ENCODE data around the gene ZMIZ2. TPM values are rescaled to one million over a fixed set of nuclear protein-coding genes. Genes with fewer than 3 reads are reported as not detected.
A peak's percentile ranks its signal among the peaks of the same experiment; 100 is the strongest.
"Not testable (repeated sequence)": the region's sequence is repeated elsewhere in the genome, so short reads cannot be mapped to it uniquely, and the experiment has no call there.

ZMIZ2 gene
- total RNA-seq, 1 donor from 2014 or later, result 62.7 TPM

DNA sequence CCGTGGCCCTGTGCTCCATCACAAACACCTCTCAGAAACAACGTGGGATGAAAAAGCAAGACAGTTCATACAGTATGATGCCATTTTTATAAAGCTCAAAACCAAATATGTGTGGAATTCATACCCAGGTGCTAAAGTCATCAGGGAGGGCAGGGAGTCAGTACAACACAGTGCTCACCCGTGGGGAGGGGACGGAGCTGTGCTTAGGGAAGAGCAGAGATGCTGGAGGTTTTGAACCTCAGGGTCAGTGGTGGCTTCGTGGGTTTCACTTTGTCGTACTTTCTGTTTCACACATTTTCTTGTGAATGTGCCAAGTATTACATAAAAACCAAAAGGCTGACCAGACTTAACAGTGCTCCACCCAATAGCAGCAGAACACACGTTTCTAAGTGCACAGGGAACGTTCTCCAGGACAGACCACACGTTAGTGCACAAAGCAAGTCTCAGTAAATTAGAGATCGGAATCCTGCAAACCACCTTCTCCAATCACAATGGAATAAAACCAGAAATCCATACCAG, 21.2 kb downstream of the ZMIZ2 start:
- no peaks in the 10 kb centered on the region for H3K9me3 ChIP-seq (replicated peaks)
- H3K4me3 ChIP-seq, result peak overlapping the region; percentile 7
- peak overlapping the region; percentile 81 for H3K27ac ChIP-seq (replicated peaks)
- no peaks in the 10 kb centered on the region for H3K27me3 ChIP-seq (ENCODE audit: low read depth)
- peaks cover 41% of the 10 kb centered on the region for H3K4me1 ChIP-seq
- H3K36me3 ChIP-seq, result peaks cover 29% of the 10 kb centered on the region
- intact Hi-C loops (cut with micrococcal nuclease), result no loop called here
- TF ChIP-seq, protein P1, sequence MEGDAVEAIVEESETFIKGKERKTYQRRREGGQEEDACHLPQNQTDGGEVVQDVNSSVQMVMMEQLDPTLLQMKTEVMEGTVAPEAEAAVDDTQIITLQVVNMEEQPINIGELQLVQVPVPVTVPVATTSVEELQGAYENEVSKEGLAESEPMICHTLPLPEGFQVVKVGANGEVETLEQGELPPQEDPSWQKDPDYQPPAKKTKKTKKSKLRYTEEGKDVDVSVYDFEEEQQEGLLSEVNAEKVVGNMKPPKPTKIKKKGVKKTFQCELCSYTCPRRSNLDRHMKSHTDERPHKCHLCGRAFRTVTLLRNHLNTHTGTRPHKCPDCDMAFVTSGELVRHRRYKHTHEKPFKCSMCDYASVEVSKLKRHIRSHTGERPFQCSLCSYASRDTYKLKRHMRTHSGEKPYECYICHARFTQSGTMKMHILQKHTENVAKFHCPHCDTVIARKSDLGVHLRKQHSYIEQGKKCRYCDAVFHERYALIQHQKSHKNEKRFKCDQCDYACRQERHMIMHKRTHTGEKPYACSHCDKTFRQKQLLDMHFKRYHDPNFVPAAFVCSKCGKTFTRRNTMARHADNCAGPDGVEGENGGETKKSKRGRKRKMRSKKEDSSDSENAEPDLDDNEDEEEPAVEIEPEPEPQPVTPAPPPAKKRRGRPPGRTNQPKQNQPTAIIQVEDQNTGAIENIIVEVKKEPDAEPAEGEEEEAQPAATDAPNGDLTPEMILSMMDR (IDR thresholded peaks at IDR 0.05; ENCODE audit: borderline replicate concordance), result no peak
- DNase-seq, result no peak

DNA sequence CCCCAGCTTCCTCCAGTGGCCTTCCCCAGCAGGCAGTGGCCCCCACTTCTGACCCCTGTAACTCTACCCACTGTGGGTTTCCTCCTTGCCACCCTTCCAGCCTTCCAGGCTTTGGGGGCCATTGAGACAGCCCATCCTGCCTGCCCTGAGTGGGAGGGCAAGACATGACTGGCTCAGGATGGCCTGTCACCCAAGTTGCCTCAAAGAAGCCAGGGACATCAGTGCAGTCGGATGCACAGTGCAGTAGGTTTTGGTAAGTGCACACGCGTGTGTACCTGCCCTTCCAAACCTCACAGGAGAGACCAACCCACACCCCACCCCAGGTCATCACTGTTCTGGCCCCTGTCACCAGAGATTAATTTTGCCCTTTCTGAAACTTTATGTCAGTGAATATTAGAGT, 22.7 kb downstream of the ZMIZ2 start:
- intact Hi-C loops (cut with micrococcal nuclease), result no loop called here
- no peak overlapping the region for H3K4me3 ChIP-seq
- H3K27ac ChIP-seq (replicated peaks), result no peak overlapping the region
- H3K4me1 ChIP-seq, result peaks cover 41% of the 10 kb centered on the region
- TF ChIP-seq, protein P1 (IDR thresholded peaks at IDR 0.05; ENCODE audit: borderline replicate concordance), result no peak
- no peaks in the 10 kb centered on the region for H3K9me3 ChIP-seq (replicated peaks)
- H3K27me3 ChIP-seq (ENCODE audit: low read depth), result no peaks in the 10 kb centered on the region
- no peak for DNase-seq
- peaks cover 13% of the 10 kb centered on the region for H3K36me3 ChIP-seq

DNA sequence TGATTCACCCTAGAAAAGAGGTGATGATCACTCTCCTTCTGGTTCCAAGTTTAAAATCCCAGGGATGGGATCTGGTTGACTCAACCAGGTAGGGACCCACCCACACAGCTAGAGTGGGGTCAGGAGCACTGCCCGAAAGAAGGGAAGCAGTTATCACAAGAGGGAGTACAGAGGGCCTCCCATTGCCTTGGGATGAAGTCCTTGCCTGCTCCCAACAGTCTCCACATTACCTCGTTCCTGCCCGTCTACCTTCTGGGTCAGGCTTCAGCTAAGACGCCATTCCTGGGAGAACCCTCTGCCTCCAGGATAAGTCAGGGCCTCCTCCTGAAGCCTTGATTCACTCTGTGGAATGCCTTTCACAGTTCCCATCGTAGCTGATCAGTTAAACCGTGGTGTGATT, 23.8 kb downstream of the ZMIZ2 start:
- Histone ChIP-seq H3K4me1 (peaks cover 36% of the 10 kb centered on the region), H3K27ac (replicated peaks) (no peak overlapping the region), H3K9me3 (replicated peaks) (no peaks in the 10 kb centered on the region), H3K36me3 (peaks cover 4% of the 10 kb centered on the region), H3K4me3 (no peak overlapping the region), H3K27me3 (ENCODE audit: low read depth) (no peaks in the 10 kb centered on the region)
- DNase-seq, result no peak
- TF ChIP-seq, protein P1 (IDR thresholded peaks at IDR 0.05; ENCODE audit: borderline replicate concordance), result no peak
- intact Hi-C loops (cut with micrococcal nuclease), result no loop called here

DNA sequence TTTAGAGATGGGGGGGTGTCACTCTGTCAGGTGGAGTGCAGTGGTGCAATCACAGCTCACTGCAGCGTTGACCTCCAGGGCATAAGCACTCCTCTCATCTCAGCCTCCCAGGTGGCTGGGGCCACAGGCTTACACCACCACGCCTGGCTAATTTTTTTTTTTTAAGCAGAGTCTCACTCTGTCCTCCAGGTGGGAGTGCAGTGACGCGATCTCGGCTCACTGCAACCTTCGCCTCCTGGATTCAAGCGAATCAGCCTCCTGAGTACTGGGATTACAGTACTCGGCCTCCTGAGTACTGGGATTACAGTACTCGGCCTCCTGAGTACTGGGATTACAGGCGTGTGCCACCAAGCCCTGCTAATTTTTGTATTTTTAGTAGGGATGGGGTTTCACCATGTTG, 24.2 kb downstream of the ZMIZ2 start:
- no peaks in the 10 kb centered on the region for H3K27me3 ChIP-seq (ENCODE audit: low read depth)
- no peak overlapping the region for H3K27ac ChIP-seq (replicated peaks)
- H3K9me3 ChIP-seq (replicated peaks), result no peaks in the 10 kb centered on the region
- DNase-seq, result no peak
- TF ChIP-seq, protein P1 (IDR thresholded peaks at IDR 0.05; ENCODE audit: borderline replicate concordance), result no peak
- no peak overlapping the region for H3K4me3 ChIP-seq
- H3K36me3 ChIP-seq, result no peaks in the 10 kb centered on the region
- intact Hi-C loops (cut with micrococcal nuclease), result no loop called here
- peaks cover 31% of the 10 kb centered on the region for H3K4me1 ChIP-seq

DNA sequence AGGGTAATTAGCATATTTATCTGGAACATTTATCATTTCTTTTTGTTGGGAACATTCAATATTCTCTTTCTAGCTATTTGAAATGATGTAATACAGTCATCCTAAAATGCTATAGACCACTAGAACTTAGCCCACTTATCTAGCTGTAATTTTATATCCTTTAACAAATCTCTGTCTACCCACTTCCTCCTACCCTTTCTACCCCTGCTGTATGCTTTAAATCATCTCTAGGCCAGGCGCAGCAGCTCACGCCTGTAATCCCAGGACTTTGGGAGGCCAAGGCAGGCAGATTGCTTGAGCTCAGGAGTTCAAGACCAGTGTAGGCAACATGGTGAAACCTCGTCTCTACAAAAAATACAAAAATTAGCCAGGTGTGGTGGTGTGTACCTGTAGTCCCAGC, 25.8 kb downstream of the ZMIZ2 start:
- H3K4me3 ChIP-seq; H3K27ac ChIP-seq (replicated peaks); intact Hi-C loops (cut with micrococcal nuclease); H3K9me3 ChIP-seq (replicated peaks); DNase-seq; H3K36me3 ChIP-seq; H3K27me3 ChIP-seq (ENCODE audit: low read depth): not testable (repeated sequence)
- H3K4me1 ChIP-seq, result peaks cover 15% of the 10 kb centered on the region

DNA sequence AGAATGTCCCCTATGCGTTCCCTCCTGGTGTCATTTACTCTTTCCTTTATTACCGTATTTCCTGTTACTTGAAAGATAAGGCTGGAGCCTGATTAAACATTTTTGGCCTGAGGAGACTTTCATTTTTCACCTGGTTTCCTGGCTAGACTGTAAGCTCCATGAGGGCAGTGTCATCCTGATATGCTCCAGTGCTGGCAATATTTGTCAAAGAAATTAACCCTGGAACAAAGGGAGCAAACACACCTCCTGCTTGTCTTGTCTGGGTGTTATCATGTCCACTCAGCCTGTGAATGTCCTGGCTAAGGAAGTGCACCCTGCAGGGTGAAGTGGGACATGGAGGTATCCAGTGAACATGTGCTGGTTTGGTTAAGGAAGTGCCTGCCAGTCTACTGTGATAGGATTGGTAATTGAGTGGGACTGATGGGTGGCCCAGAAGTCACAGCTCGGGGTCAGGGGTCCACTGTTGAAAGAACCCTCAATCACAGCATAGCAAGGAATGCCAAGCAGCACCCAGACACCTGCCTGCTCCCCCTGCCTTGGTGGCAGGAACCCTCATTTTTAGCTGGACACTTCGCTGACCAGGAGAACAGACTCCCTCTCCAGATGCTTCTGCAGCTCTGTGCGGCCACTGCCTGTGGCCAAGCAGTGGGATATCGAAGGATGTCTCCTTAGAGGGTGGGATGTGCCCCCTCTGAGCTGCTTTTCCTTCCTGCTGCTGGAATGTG, 26.9 kb downstream of the ZMIZ2 start:
- DNase-seq, result no peak
- no peaks in the 10 kb centered on the region for H3K27me3 ChIP-seq (ENCODE audit: low read depth)
- peaks cover 5% of the 10 kb centered on the region for H3K4me1 ChIP-seq
- intact Hi-C loops (cut with micrococcal nuclease), result no loop called here
- TF ChIP-seq, protein P1 (IDR thresholded peaks at IDR 0.05; ENCODE audit: borderline replicate concordance), result no peak
- H3K27ac ChIP-seq (replicated peaks), result no peak overlapping the region
- no peak overlapping the region for H3K4me3 ChIP-seq
- no peaks in the 10 kb centered on the region for H3K9me3 ChIP-seq (replicated peaks)
- H3K36me3 ChIP-seq, result no peaks in the 10 kb centered on the region
